Measurements from ENCODE around the gene PDE6G.
"Not testable (repeated sequence)": the region's sequence is repeated elsewhere in the genome, so short reads cannot be mapped to it uniquely, and the experiment has no call there.

Gene PDE6G

DNA sequence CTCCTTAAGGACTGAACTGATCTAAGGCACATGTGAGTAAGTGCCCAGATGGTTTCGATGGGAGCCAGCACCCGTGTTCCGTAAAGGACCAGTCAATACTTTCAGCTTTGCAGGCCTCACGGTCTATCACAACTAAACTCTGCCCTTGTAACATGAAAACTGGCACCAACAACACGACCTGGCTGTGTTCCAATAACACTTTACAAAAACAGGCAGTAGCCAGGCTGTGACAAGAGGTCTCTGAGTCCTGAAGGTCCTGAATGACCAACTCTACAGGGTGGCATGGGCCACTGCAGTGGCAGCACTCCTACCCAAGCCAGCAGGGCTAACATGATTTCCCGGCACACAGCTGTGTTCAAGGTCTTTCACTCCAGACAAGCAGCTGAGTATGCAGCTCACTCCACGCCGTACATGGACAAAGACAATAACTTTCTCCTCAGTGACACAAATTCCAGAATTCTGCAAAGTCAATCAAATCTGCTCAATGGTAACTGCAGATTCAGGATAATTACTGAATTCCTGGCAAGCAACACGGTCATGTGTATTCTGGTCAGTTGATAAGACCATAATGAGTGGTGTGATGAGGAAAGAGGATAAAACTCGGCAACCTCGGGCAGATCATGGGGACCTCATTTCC lies 34.7 kb downstream of the PDE6G start:
- no peak for DNase-seq

DNA sequence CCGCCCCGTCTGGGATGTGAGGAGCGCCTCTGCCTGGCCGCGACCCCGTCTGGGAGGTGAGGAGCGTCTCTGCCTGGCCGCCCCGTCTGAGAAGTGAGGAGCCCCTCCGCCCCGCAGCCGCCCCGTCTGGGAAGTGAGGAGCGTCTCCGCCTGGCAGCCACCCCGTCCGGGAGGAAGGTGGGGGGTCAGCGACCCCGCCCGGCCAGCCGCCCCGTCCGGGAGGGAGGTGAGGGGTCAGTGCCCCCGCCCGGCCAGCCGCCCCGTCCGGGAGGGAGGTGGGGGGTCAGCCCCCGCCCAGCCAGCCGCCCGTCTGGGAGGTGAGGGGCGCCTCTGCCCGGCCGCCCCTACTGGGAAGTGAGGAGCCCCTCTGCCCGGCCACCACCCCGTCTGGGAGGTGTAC lies 38.0 kb downstream of the PDE6G start:
- not testable (repeated sequence) for DNase-seq

DNA sequence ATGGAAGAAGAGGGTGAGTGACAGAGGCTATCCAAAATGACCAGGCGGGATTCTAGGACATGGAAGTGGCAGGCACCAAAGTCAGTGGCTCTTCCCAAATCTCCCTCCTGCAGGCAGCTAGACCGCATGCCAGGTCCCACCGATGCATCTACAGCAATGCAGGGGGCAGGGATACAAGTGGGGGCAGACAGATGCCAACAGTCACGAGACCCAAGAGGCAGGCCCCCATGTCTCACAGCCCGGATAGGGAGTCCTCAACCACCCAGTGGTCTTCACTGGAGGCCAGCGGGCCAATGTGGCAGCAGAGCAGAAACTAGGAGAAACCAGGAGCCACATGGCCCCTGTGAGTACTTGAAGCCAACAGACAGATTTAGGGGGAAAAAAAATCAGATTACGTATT lies 39.5 kb downstream of the PDE6G start:
- no peak for DNase-seq

DNA sequence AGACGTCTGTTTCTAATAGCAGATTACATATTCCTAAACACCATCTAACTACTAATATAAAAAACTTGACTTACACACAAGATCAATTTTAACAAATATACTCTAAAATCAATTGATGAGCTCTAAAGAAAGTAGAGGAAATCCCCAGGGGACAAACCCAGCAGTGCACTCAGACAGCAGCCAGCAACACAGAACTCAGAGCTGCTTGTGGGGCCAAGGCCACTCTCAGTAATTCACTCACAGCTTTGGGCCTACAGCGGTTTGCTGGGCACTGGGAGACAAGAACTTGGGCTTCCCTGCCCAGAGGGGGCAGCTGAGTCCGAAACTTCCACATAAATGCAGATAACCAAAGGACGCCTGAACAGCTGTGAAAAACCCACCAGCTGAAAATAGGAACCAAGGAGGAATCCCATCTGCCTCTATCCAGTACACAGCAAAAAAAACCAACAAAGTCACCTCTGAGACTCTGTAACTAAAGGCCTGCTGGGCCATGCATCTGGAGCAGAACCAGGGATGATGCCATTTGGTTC lies 40.9 kb downstream of the PDE6G start:
- no peak for DNase-seq

DNA sequence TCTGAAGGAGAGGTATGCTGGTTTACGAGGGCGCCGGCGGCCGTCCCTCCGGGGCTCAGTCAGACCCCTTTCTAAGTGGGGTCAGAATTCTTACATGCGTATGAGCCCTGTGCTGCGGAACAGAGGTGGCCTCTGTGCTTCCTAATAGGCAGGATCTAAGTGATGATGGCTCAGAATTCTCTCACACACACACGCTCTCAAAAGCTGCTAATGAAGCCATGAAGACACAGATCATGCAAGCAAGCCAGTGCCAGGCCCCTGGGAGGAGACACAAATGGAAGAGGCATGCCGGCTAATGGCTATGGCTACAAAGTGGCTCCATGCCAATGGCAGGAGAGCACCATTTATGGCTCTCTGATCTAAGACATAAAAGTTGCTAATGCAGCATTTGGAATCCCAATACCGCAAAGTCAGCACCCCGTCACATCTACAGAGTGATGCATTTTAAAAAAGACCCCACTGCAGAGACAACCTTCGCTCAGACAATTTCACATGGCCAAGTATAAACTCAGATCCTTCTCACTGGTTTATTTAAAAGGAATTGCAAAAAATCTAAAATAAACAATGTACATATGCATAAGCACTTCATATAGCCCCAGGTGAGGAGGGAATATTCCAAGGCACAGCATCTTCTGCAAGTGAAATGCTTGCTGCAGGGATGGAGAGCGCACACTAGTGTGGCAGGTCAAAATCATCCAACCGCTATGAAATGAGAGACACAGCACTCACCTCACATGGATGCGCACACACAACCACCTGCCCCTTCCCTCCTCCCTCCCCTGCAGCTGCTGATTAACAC lies 44.0 kb downstream of the PDE6G start:
- DNase-seq = no peak

DNA sequence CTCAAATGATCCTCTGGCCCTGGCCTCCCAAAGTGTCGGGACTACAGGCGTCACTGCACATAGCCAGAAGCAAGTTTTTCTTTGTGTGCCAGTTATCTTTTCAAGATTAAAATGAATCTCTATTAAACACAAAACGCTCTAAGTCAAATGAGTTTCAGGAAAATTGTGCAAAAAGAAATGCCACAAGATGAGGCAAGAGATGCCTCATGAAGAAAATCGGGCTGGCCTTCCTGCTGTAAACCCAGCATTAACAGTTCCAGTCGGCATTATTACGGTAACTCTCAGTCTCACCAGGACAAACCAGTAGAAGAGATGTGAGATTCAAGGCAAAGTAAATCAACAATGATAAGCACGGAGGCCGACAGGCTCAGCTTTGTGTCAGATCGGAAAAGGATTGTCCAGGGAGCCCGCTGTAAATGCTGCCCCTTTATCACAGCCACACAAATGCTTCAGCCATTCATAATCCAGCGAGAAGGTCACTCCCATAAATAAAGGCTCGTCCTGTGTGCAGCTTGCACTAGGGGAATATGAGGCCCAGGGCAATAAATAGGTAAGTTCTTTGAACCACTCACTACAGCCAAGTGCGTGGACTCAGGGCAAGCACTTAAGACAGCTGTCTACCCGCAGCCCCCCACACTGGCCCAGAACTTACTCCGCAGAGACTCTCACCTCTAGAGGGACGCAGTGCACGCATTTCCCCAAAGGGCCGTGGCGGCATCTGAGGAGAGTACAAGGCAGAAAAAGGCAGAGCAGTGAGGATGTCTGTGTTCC lies 46.6 kb downstream of the PDE6G start:
- no peak for DNase-seq

DNA sequence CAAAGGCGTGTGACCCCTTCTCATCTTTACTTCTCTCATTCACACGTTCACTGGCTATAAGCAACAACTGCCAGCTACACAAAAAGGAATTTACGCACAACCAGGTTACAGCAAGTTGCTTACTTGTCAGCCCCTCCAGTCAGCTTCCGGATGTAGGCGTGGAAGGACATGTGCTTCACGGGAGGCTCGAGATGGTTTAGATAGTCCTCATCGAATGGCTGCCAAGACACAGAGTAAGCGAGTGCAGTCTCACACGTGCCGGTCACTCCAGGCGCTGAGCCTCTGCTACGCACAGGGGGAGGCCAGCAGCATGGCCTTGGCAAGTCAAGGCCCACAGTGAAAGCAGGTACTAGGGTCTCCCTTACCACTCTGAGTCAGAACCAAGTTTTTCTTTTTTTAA lies 47.7 kb downstream of the PDE6G start:
- DNase-seq = no peak

DNA sequence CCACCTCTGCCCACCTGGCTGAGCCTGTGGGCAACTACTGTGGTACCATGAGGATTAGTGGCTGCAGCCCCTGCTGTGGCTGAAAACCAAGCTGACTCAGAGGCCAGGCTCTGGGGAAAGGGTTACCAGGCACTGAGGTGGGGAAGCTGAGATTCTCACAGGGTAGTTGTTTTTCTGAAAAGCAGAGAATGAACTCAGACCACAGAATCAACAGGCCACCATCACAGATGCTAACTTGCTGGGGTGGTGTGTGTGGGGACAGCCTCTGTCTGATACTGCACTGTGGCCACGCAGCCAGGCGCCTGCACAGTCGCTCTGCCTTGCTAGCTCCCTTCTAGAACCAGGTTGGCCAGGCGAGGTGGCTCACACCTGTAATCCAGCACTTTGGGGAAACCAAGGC lies 48.3 kb downstream of the PDE6G start:
- no peak for DNase-seq

DNA sequence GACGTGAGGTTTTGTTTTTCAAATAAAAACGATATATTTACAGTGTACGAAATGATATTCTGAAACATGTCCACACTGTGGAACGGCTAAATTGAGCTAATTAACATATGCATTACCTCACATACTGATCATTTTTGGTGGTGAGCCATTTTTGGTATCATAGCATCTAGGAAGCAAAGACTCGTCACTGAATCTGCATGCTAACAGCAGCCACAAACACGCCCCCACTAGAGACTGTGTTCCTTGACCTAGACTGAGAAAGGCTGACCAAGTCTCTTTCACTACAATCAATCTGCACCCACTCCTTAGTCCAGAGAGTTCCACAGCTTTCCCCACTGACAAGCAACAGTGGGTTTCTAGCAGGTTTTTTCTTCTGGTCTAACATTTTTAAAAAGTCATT lies 48.9 kb downstream of the PDE6G start:
- no peak for DNase-seq

DNA sequence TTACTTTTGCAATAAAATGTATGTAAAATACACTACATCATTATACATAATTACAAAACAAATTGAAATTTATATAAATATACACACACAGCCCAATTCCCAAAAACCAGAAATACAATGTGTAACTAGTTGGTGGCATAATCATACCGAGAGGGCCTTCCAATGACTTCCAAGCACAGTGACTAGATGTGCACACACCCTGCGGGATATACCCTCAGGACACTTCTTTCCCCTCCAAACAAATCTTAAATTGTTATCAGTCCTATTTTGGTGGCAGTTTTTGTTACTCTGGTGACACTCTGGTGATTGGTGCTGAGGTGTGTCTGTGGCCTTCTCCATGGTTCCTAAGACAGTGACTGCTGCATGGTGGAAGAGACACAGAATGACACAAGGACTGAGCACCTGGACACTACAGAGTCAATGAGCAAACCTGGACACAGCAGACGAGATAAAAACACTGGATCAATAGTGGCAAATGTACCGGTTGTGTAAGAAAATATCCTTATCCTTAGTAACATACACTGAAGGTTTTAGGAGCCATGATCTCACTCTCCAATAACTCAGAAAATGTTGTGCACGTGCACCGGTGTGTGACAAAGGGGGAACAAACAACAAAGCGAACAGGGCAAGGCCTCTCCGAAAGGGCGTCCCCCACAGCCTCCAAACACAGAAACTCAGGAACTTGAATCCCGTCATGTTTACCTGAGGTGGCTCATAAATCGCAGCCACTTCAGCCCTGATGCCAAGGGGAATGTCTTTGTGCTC lies 52.3 kb downstream of the PDE6G start:
- no peak for DNase-seq

DNA sequence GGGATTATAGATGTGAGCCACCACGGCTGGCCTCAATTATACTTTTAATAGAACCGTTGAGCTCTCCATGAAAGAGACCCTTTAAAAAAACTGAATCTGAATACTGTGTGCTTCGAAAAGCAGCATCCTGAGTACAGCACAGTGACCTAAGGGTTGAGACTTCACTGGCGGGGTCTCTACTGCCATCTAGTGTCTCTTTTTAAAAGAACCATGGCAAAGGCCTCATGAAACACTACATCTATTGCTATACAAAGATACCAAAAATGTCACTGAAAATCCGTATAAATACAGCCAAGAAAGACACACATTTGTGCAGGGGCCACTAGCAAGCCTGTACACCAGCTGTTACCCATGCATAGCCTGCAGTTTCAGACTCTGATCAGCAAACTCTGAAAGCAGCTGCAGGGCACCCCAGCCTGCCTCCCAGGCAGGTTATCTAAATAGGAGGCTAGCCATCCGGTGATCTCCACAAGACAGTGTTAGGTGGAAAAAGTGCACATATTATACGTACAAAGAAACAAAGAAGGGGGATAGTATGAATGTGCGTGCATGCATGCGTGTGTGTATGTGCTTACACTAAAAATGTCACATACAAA lies 54.7 kb downstream of the PDE6G start:
- peak; percentile 28 for DNase-seq

Data from amniotic stem cell (primary cell).